ENCODE results near the gene AK2. TPM values are rescaled to one million over a fixed set of nuclear protein-coding genes. Genes with fewer than 3 reads are reported as not detected.

AK2 gene
- polyA plus RNA-seq, 2 of the 4 experiments (the other 2 are of a cell fraction) = 164 to 178 TPM

GRCh38 chr1:33002006-33002405 lies 34.7 kb downstream of the AK2 start:
- ChIA-PET CTCF (interaction anchor here (0.6 to 2.9 kb wide), 5 partner anchors 8 to 119 kb away, joined by 3 to 15 read pairs (median 6); no protein-coding TSS in a partner anchor), POLR2A (interaction anchor here (1.1 kb wide), 1 partner anchor 38 kb away, joined by 3 read pairs; the partner anchor contains the start of gene RNF19B)
- DNase-seq (ENCODE audit: low read depth in 1 of 2, low spot score in 1 of 2) = no peak
- FAIRE-seq = no peak
- WGBS (ENCODE audit: missing lambda C conversion rate) = 92% methylated on average over 4 of the region's 4 CpGs
- no peak overlapping the region for H3K4me2 ChIP-seq
- no peak overlapping the region for H3K27ac ChIP-seq
- H3K9me3 ChIP-seq = no peaks in the 10 kb centered on the region
- TF ChIP-seq NPAS2 (CRISPR knock-in tag; IDR thresholded peaks at IDR 0.05; ENCODE audit: borderline replicate concordance) (no peak), CHD2 (IDR thresholded peaks at IDR 0.05; ENCODE audit: low read length, partially characterized antibody) (no peak)
- no peak overlapping the region for H3K4me3 ChIP-seq
- H3K4me1 ChIP-seq = peaks cover 9% of the 10 kb centered on the region
- no peak for ATAC-seq

- DNase-seq (ENCODE audit: low read depth in 1 of 2, low spot score in 1 of 2) (peak in 1 of 2 experiments; percentile 19), ATAC-seq (peak; percentile 58 to 60; a peak in 3 of 6 replicates), FAIRE-seq (no peak)
- whole genome bisulfite sequencing (ENCODE audit: missing lambda C conversion rate) = 95% methylated on average over 2 of the region's 2 CpGs
- POLR2A ChIA-PET = interaction anchor here (1.1 kb wide), 1 partner anchor 37 kb away, joined by 3 read pairs; the partner anchor contains the start of gene RNF19B
- Histone ChIP-seq H3K27ac (no peak overlapping the region), H3K4me1 (peaks cover 7% of the 10 kb centered on the region; the same call in 1 of the 3 replicates), H3K9me3 (no peaks in the 10 kb centered on the region), H3K4me3 (no peak overlapping the region), H3K4me2 (no peak overlapping the region)
- TF ChIP-seq, protein P1, sequence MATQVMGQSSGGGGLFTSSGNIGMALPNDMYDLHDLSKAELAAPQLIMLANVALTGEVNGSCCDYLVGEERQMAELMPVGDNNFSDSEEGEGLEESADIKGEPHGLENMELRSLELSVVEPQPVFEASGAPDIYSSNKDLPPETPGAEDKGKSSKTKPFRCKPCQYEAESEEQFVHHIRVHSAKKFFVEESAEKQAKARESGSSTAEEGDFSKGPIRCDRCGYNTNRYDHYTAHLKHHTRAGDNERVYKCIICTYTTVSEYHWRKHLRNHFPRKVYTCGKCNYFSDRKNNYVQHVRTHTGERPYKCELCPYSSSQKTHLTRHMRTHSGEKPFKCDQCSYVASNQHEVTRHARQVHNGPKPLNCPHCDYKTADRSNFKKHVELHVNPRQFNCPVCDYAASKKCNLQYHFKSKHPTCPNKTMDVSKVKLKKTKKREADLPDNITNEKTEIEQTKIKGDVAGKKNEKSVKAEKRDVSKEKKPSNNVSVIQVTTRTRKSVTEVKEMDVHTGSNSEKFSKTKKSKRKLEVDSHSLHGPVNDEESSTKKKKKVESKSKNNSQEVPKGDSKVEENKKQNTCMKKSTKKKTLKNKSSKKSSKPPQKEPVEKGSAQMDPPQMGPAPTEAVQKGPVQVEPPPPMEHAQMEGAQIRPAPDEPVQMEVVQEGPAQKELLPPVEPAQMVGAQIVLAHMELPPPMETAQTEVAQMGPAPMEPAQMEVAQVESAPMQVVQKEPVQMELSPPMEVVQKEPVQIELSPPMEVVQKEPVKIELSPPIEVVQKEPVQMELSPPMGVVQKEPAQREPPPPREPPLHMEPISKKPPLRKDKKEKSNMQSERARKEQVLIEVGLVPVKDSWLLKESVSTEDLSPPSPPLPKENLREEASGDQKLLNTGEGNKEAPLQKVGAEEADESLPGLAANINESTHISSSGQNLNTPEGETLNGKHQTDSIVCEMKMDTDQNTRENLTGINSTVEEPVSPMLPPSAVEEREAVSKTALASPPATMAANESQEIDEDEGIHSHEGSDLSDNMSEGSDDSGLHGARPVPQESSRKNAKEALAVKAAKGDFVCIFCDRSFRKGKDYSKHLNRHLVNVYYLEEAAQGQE (IDR thresholded peaks at IDR 0.05) = no peak
- TF ChIP-seq ZFP36 (IDR thresholded peaks at IDR 0.05; ENCODE audit: borderline replicate concordance, partially characterized antibody) = no peak
- no peak for TF ChIP-seq CHD2 (IDR thresholded peaks at IDR 0.05; ENCODE audit: low read length, partially characterized antibody)
- TF ChIP-seq RCOR1 (IDR thresholded peaks at IDR 0.05; ENCODE audit: low read depth, low read length) = no peak
- CTCF ChIA-PET = interaction anchor here (0.6 to 2.9 kb wide), 6 partner anchors 8 to 119 kb away, joined by 3 to 15 read pairs (median 6); partner anchors contain the start of gene HPCA
Measured at GRCh38 chr1:33001282-33001681, 35.4 kb downstream of the AK2 start.

GRCh38 chr1:33000427-33001026 lies 36.2 kb downstream of the AK2 start:
- Histone ChIP-seq H3K4me1 (peaks cover 7% of the 10 kb centered on the region; the same call in 1 of the 3 replicates), H3K27ac (no peak overlapping the region), H3K4me3 (no peak overlapping the region), H3K9me3 (no peaks in the 10 kb centered on the region), H3K4me2 (no peak overlapping the region)
- TF ChIP-seq FOXS1 (CRISPR knock-in tag; IDR thresholded peaks at IDR 0.05) (no peak), MYC (IDR thresholded peaks at IDR 0.05; ENCODE audit: borderline replicate concordance, low read length) (no peak), HEYL (CRISPR knock-in tag; IDR thresholded peaks at IDR 0.05) (no peak), SMC3 (IDR thresholded peaks at IDR 0.05) (no peak), KDM5A (IDR thresholded peaks at IDR 0.05) (no peak), EP300 (IDR thresholded peaks at IDR 0.05) (no peak)
- no peak for ATAC-seq
- ChIA-PET CTCF (interaction anchor here (0.6 to 2.9 kb wide), 5 partner anchors 8 to 114 kb away, joined by 3 to 15 read pairs (median 6); partner anchors contain the start of gene HPCA), POLR2A (interaction anchor here (1.1 kb wide), 1 partner anchor 36 kb away, joined by 3 read pairs; the partner anchor contains the start of gene RNF19B)
- 92% methylated on average over 4 of the region's 4 CpGs for WGBS (ENCODE audit: missing lambda C conversion rate)
- FAIRE-seq = no peak
- no peak for DNase-seq (ENCODE audit: low read depth in 1 of 2, low spot score in 1 of 2)

DNA sequence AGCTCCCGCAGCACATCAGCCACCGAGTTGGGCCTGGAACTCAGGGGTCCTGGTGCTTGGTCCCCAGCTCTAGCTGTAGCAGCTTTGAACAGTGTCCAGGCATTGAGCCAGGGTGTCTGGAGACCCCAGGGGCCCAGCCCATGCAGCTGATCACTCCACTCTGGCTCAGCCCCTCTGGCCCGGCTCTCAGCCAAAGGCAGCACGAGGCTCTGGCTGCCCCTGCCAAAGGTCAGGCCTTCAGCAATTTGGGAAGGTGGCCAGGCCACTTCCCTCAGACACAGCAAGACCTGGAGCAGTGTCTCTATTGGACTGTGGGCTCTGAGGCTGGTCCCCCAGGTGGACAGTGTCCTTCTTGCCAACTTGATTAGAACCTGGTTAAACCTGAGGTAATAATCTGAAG lies 37.7 kb downstream of the AK2 start:
- DNase-seq (ENCODE audit: low read depth in 1 of 2, low spot score in 1 of 2) (no peak), FAIRE-seq (no peak), ATAC-seq (no peak)
- H3K4me3 ChIP-seq = no peak overlapping the region
- H3K27ac ChIP-seq = no peak overlapping the region
- H3K4me2 ChIP-seq = no peak overlapping the region
- H3K4me1 ChIP-seq = peaks cover 7% of the 10 kb centered on the region; the same call in 1 of the 3 replicates
- CTCF ChIA-PET = interaction anchor here (0.6 to 3.7 kb wide), 5 partner anchors 7 to 312 kb away, joined by 3 to 18 read pairs (median 3); no protein-coding TSS in a partner anchor
- POLR2A ChIA-PET = no interaction called here
- H3K9me3 ChIP-seq = no peaks in the 10 kb centered on the region
- WGBS (ENCODE audit: missing lambda C conversion rate) = 69% methylated on average over 2 of the region's 4 CpGs
- no peak for TF ChIP-seq NPAS2 (CRISPR knock-in tag; IDR thresholded peaks at IDR 0.05; ENCODE audit: borderline replicate concordance)
- no peak for TF ChIP-seq JUNB (IDR thresholded peaks at IDR 0.05)
- no peak for TF ChIP-seq ZSCAN20 (CRISPR knock-in tag; IDR thresholded peaks at IDR 0.05)
- no peak for TF ChIP-seq CHD2 (IDR thresholded peaks at IDR 0.05; ENCODE audit: low read length, partially characterized antibody)
- TF ChIP-seq, protein P2, sequence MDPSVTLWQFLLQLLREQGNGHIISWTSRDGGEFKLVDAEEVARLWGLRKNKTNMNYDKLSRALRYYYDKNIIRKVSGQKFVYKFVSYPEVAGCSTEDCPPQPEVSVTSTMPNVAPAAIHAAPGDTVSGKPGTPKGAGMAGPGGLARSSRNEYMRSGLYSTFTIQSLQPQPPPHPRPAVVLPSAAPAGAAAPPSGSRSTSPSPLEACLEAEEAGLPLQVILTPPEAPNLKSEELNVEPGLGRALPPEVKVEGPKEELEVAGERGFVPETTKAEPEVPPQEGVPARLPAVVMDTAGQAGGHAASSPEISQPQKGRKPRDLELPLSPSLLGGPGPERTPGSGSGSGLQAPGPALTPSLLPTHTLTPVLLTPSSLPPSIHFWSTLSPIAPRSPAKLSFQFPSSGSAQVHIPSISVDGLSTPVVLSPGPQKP (IDR thresholded peaks at IDR 0.05; ENCODE audit: low read depth, low read length) = no peak
- no peak for TF ChIP-seq EHMT2 (IDR thresholded peaks at IDR 0.05; ENCODE audit: low read depth)
- no peak for TF ChIP-seq JUN (IDR thresholded peaks at IDR 0.05)
- TF ChIP-seq EP300 (IDR thresholded peaks at IDR 0.05) = no peak
- no peak for TF ChIP-seq RNF2 (IDR thresholded peaks at IDR 0.05; ENCODE audit: borderline replicate concordance, low read depth)
- TF ChIP-seq ATOH8 (CRISPR knock-in tag; IDR thresholded peaks at IDR 0.05; ENCODE audit: low read depth) = no peak
- no peak for TF ChIP-seq RFX5 (IDR thresholded peaks at IDR 0.05)
- no peak for TF ChIP-seq TFCP2L1 (CRISPR knock-in tag; IDR thresholded peaks at IDR 0.05)
- no peak for TF ChIP-seq ZNF302 (CRISPR knock-in tag; IDR thresholded peaks at IDR 0.05)
- no peak for TF ChIP-seq RCOR1 (IDR thresholded peaks at IDR 0.05; ENCODE audit: low read depth, low read length)

Data from A549 (cell line).